ENCODE results near the gene STOML1. TPM values are rescaled to one million over a fixed set of nuclear protein-coding genes. Genes with fewer than 3 reads are reported as not detected.

The STOML1 gene
- total and polyA plus RNA-seq, 10 of the 15 experiments (the other 5 are each of a cell fraction or from before 2014, with no cell fraction given): 0.14 to 13.6 (median 8.3) TPM

GRCh38 chr15:73968461-73968860 is 23.6 kb downstream of the STOML1 start:
- Histone ChIP-seq H3K27ac (ENCODE audit: control insufficient read depth, insufficient read depth) (no peak overlapping the region), H3K4me1 (ENCODE audit: control insufficient read depth, insufficient read depth, low read length) (peaks cover 22% of the 10 kb centered on the region), H3K9ac (ENCODE audit: control insufficient read depth, insufficient read depth, low read length) (no peak overlapping the region), H3K79me2 (ENCODE audit: control insufficient read depth, insufficient read depth, low read length) (no peaks in the 10 kb centered on the region), H2AFZ (ENCODE audit: control insufficient read depth, low read depth, low read length) (no peak overlapping the region), H3K4me3 (no peak overlapping the region), H3K27me3 (replicated peaks in 1 of 2; ENCODE audit: control insufficient read depth in 2 of 2, insufficient read depth in 2 of 2, low read length in 1 of 2) (no peaks in the 10 kb centered on the region), H3K4me2 (ENCODE audit: control insufficient read depth, insufficient read depth) (no peak overlapping the region), H4K20me1 (ENCODE audit: control insufficient read depth, insufficient read depth) (no peaks in the 10 kb centered on the region), H3K36me3 (ENCODE audit: control insufficient read depth in 2 of 2, insufficient read depth in 2 of 2, low read length in 1 of 2) (no peaks in the 10 kb centered on the region), H3K9me3 (replicated peaks; ENCODE audit: control insufficient read depth, insufficient read depth, low read length) (no peaks in the 10 kb centered on the region)
- ChIA-PET CTCF (no interaction called here), POLR2A (no interaction called here), RAD21 (ENCODE audit: unreplicated experiment) (interaction anchor here (0.6 to 1.0 kb wide), 2 partner anchors 189 to 325 kb away, joined by 3 read pairs; no protein-coding TSS in a partner anchor), SMC1A (ENCODE audit: uncharacterized antibody, unreplicated experiment) (no interaction called here)
- 96% methylated on average over 3 of the region's 3 CpGs for WGBS (ENCODE audit: insufficient coverage, insufficient replicate concordance, low lambda C conversion rate, missing lambda C conversion rate)
- in situ Hi-C loops (cut with MboI): loop anchor here (10.0 kb wide), 1 partner anchor 336 kb away; no protein-coding TSS in a partner anchor
- FAIRE-seq (no peak), ATAC-seq (no peak), DNase-seq (ENCODE audit: low read depth, low spot score) (no peak)
- intact Hi-C loops (cut with micrococcal nuclease; ENCODE audit: unreplicated experiment): no loop called here
- no peak for TF ChIP-seq SIX5 (IDR thresholded peaks at IDR 0.05; ENCODE audit: low read depth, low read length, severe bottlenecking)
- TF ChIP-seq TCF7 (IDR thresholded peaks at IDR 0.05; ENCODE audit: borderline replicate concordance): no peak
- TF ChIP-seq TAF1 (IDR thresholded peaks at IDR 0.05; ENCODE audit: borderline replicate concordance, low read depth, low read length): no peak
- TF ChIP-seq BCL3 (IDR thresholded peaks at IDR 0.05; ENCODE audit: borderline replicate concordance, insufficient read depth, low read depth, low read length, poor library complexity, severe bottlenecking): no peak
- no peak for TF ChIP-seq MTA2 (IDR thresholded peaks at IDR 0.05; ENCODE audit: low read depth)
- TF ChIP-seq CBFB (IDR thresholded peaks at IDR 0.05; ENCODE audit: low read depth): no peak
- no peak for TF ChIP-seq CEBPB (IDR thresholded peaks at IDR 0.05; ENCODE audit: borderline replicate concordance in 1 of 2, low read depth in 2 of 2, low read length in 2 of 2)
- TF ChIP-seq, protein P1, sequence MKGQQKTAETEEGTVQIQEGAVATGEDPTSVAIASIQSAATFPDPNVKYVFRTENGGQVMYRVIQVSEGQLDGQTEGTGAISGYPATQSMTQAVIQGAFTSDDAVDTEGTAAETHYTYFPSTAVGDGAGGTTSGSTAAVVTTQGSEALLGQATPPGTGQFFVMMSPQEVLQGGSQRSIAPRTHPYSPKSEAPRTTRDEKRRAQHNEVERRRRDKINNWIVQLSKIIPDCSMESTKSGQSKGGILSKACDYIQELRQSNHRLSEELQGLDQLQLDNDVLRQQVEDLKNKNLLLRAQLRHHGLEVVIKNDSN (IDR thresholded peaks at IDR 0.05; ENCODE audit: borderline replicate concordance, extremely low read length, insufficient read depth, low read depth, low read length): no peak
- no peak for TF ChIP-seq YY1 (IDR thresholded peaks at IDR 0.05; ENCODE audit: low read depth, low read length)
- TF ChIP-seq NR2C1 (IDR thresholded peaks at IDR 0.05): no peak
- no peak for TF ChIP-seq TCF12 (IDR thresholded peaks at IDR 0.05; ENCODE audit: low read depth, low read length)
- no TSS peak for BruUV-seq (replicated peaks)
